H9 (cell line): Measurements from ENCODE around the gene PIAS1. TPM values are rescaled to one million over a fixed set of nuclear protein-coding genes. Genes with fewer than 3 reads are reported as not detected.

Experiments
- DNase-seq: peaks from one replicate; pipeline ENCODE4 v3.0.0-alpha.2; 2017
- H2AFZ ChIP-seq: one replicate; pipeline ENCODE4 v1.6.1; 2013; ENCODE audit warnings: mild to moderate bottlenecking, low read length, control low read depth, moderate library complexity
- H2AK5ac ChIP-seq: 2 replicates; pipeline ENCODE4 v1.6.1; 2013; ENCODE audit warnings: low read length, control low read depth, mixed read lengths; ENCODE audit not compliant: insufficient read length
- H2BK120ac ChIP-seq: one replicate; pipeline ENCODE4 v1.6.1; 2013; ENCODE audit warnings: low read depth, mild to moderate bottlenecking, low read length, control low read depth, inconsistent platforms; ENCODE audit not compliant: poor library complexity, severe bottlenecking
- H2BK12ac ChIP-seq: 2 replicates; pipeline ENCODE4 v1.6.1; 2013; ENCODE audit warnings: low read length, control low read depth, mixed read lengths, low read depth; ENCODE audit not compliant: insufficient read length
- H2BK15ac ChIP-seq: 2 replicates; pipeline ENCODE4 v1.6.1; 2013; ENCODE audit warnings: low read depth, low read length, control low read depth
- H2BK20ac ChIP-seq: one replicate; pipeline ENCODE4 v1.6.1; 2013; ENCODE audit warnings: low read depth, mild to moderate bottlenecking, low read length, control low read depth, inconsistent platforms; ENCODE audit not compliant: poor library complexity, severe bottlenecking
- H2BK5ac ChIP-seq: 2 replicates; pipeline ENCODE4 v1.6.1; 2013; ENCODE audit warnings: low read length, control low read depth, mixed read lengths; ENCODE audit not compliant: insufficient read length
- H3K14ac ChIP-seq: 2 replicates; pipeline ENCODE4 v1.6.1; 2013; ENCODE audit warnings: low read length, control low read depth; ENCODE audit not compliant: insufficient read depth
- H3K18ac ChIP-seq: 2 replicates; pipeline ENCODE4 v1.6.1; 2013; ENCODE audit warnings: low read depth, mild to moderate bottlenecking, mixed read lengths, low read length, control low read depth; ENCODE audit not compliant: insufficient read length
- H3K23ac ChIP-seq: 2 replicates; pipeline ENCODE4 v1.6.1; 2013; ENCODE audit warnings: low read length, control low read depth, mixed read lengths, low read depth; ENCODE audit not compliant: insufficient read length
- H3K23me2 ChIP-seq: 2 replicates; pipeline ENCODE4 v1.6.1; 2013; ENCODE audit warnings: low read depth, mild to moderate bottlenecking, mixed read lengths, low read length, control low read depth; ENCODE audit not compliant: insufficient read length, poor library complexity, severe bottlenecking
- H3K27ac ChIP-seq: 2 replicates; pipeline ENCODE4 v1.5.1; 2013; ENCODE audit warnings: low read length, control low read depth, mixed read lengths, low read depth; ENCODE audit not compliant: insufficient read length
- H3K27me3 ChIP-seq: 2 replicates; pipeline ENCODE4 v1.6.1; 2013; ENCODE audit warnings: low read length, control low read depth, inconsistent platforms; ENCODE audit not compliant: insufficient read depth
- H3K4ac ChIP-seq: 2 replicates; pipeline ENCODE4 v1.6.1; 2013; ENCODE audit warnings: low read depth, mild to moderate bottlenecking, control low read depth, inconsistent platforms, low read length, moderate library complexity
- H3K4me1 ChIP-seq: 2 replicates; pipeline ENCODE4 v1.6.1; 2013; ENCODE audit warnings: low read length, control low read depth, inconsistent platforms; ENCODE audit not compliant: insufficient read depth
- H3K4me2 ChIP-seq: 2 replicates; pipeline ENCODE4 v1.6.1; 2013; ENCODE audit warnings: low read length, control low read depth, mixed read lengths; ENCODE audit not compliant: insufficient read length, insufficient read depth
- H3K56ac ChIP-seq: 2 replicates; pipeline ENCODE4 v1.6.1; 2013; ENCODE audit warnings: low read depth, mild to moderate bottlenecking, mixed read lengths, low read length, control low read depth; ENCODE audit not compliant: insufficient read length
- H3K79me1 ChIP-seq: 2 replicates; pipeline ENCODE4 v1.6.1; 2013; ENCODE audit warnings: low read depth, mild to moderate bottlenecking, moderate library complexity, low read length, control low read depth, inconsistent platforms; ENCODE audit not compliant: insufficient read depth, poor library complexity, severe bottlenecking
- H3K79me2 ChIP-seq: 2 replicates; pipeline ENCODE4 v1.6.1; 2013; ENCODE audit warnings: low read length, control low read depth, inconsistent platforms; ENCODE audit not compliant: insufficient read depth
- H3K9ac ChIP-seq: 2 replicates; pipeline ENCODE4 v1.6.1; 2013; ENCODE audit warnings: low read length, control low read depth, mixed read lengths; ENCODE audit not compliant: insufficient read length; ENCODE audit errors: extremely low read depth
- H3K9me3 ChIP-seq: one replicate; pipeline ENCODE4 v1.6.1; 2013; ENCODE audit warnings: low read depth, low read length, inconsistent platforms; ENCODE audit not compliant: control insufficient read depth
- H3T11ph ChIP-seq: one replicate; pipeline ENCODE4 v1.6.1; 2013; ENCODE audit warnings: mild to moderate bottlenecking, low read length, control low read depth, inconsistent platforms
- H4K20me1 ChIP-seq: one replicate; pipeline ENCODE4 v1.6.1; 2013; ENCODE audit not compliant: control insufficient read depth, insufficient read length, insufficient read depth
- H4K5ac ChIP-seq: 2 replicates; pipeline ENCODE4 v1.6.1; 2013; ENCODE audit warnings: low read depth, mild to moderate bottlenecking, mixed read lengths, low read length, control low read depth; ENCODE audit not compliant: insufficient read length
- H4K8ac ChIP-seq: replicated peaks from 2 replicates; pipeline ENCODE4 v1.6.1; 2013; ENCODE audit warnings: low read length, control low read depth, mixed read lengths, low read depth; ENCODE audit not compliant: insufficient read length
- H4K91ac ChIP-seq: 2 replicates; pipeline ENCODE4 v1.6.1; 2013; ENCODE audit warnings: low read depth, mild to moderate bottlenecking, moderate library complexity, mixed read lengths, low read length, control low read depth; ENCODE audit not compliant: insufficient read length
- H3K27ac Mint-ChIP-seq, 3 experiments: 2 replicates in 2 of 3; 3 replicates in 1 of 3; pipeline ENCODE4 v1.8.0; 2020 to 2021; ENCODE audit warnings: mixed read lengths in 3 of 3, mild to moderate bottlenecking in 1 of 3, moderate library complexity in 1 of 3
- H3K27me3 Mint-ChIP-seq: 2 replicates; pipeline ENCODE4 v1.8.0; 2021; ENCODE audit warnings: low read depth, mild to moderate bottlenecking, moderate library complexity, mixed read lengths
- H3K36me3 Mint-ChIP-seq, 3 experiments: 2 replicates in 2 of 3; 3 replicates in 1 of 3; pipeline ENCODE4 v1.8.0; 2020 to 2021; ENCODE audit warnings: low read depth in 3 of 3, mixed read lengths in 3 of 3; ENCODE audit not compliant: insufficient read depth in 1 of 3
- H3K4me1 Mint-ChIP-seq, 2 experiments: 2 replicates each; pipeline ENCODE4 v1.8.0; 2020; ENCODE audit warnings: mixed read lengths in 2 of 2
- H3K4me3 Mint-ChIP-seq, 2 experiments: 2 replicates in 1 of 2; 3 replicates in 1 of 2; pipeline ENCODE4 v1.8.0; 2020 to 2021; ENCODE audit warnings: mild to moderate bottlenecking in 2 of 2, mixed read lengths in 2 of 2, moderate library complexity in 1 of 2
- H3K9me3 Mint-ChIP-seq, 2 experiments: 2 replicates in 1 of 2; 3 replicates in 1 of 2; pipeline ENCODE4 v1.8.0; 2020; ENCODE audit warnings: mild to moderate bottlenecking in 2 of 2, mixed read lengths in 2 of 2, moderate library complexity in 1 of 2
- WGBS: extraction: QIAGEN DNeasy Blood & Tissue Kit; methylation state at CpG from one replicate; pipeline ENCODE4 v1.1.7; 2013; ENCODE audit warnings: missing lambda C conversion rate, low lambda C conversion rate, mixed read lengths; ENCODE audit not compliant: insufficient read length; ENCODE audit errors: extremely low coverage; 5-methylcytosine and 5-hydroxymethylcytosine counted together
- total RNA-seq: library from RNA; stranded (reverse); gene quantifications from 2 replicates; pipeline ENCODE4 v1.2.1, GENCODE V29; 2021
- TF ChIP-seq, protein P1 (sequence below): fragments of 200-600 bp; sonication (generic); conservative IDR thresholded peaks from 3 replicates; pipeline ENCODE4 v1.8.0; 2021; ENCODE audit warnings: antibody characterized with exemption, mild to moderate bottlenecking

PIAS1 gene
- total RNA-seq, 1 experiment from 2014 or later, result 31.1 TPM

DNA sequence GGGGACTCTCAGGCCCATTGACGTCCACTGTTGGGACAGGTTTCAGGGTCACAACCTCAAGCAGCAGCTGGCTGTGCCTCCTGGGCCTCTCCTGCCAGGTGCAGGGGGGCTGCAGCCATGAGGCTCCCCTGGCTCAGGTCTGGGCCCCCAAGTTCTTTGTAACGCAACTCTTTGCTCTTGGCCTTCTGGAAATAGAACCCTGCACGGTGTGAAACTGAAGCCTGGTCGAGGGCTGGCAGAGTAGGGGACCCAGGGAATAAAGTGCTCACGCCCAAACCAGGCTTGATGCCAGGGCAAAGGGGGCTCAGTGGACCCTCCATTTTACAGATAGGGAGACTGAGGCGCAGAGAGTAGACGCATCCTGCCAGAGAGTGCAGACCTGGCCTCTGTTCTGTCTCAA lies 150.2 kb downstream of the PIAS1 start:
- WGBS, result no CpG with 5 or more reads among the region's 7 CpGs
- no peak overlapping the region for H3K27ac Mint-ChIP-seq
- no peak overlapping the region for H3K27ac ChIP-seq

More for the DNA sequence above, 150.2 kb downstream of the PIAS1 start:
- no peak overlapping the region for H2BK120ac ChIP-seq
- H2BK20ac ChIP-seq, result no peak overlapping the region
- peaks cover 11% of the 10 kb centered on the region for H3K4me1 ChIP-seq
- Mint-ChIP-seq H3K27me3 (no peaks in the 10 kb centered on the region; the same call in 1 of the 2 replicates), H3K4me3 (no peak overlapping the region), H3K4me1 (peaks cover 39 to 55% of the 10 kb centered on the region in 2 experiments), H3K9me3 (no peaks in the 10 kb centered on the region), H3K36me3 (peaks cover 3 to 8% (median 8%) of the 10 kb centered on the region in 3 experiments; a peak in 3 of 7 replicates)
- no peaks in the 10 kb centered on the region for H3K79me1 ChIP-seq
- H3K4me2 ChIP-seq, result no peak overlapping the region
- no peak overlapping the region for H2BK5ac ChIP-seq
- no peak overlapping the region for H4K91ac ChIP-seq
- no peak overlapping the region for H3K56ac ChIP-seq
- no peaks in the 10 kb centered on the region for H4K20me1 ChIP-seq
- H3K23ac ChIP-seq, result no peak overlapping the region
- H3K18ac ChIP-seq, result no peak overlapping the region
- no peak overlapping the region for H2AFZ ChIP-seq
- H3K9me3 ChIP-seq, result no peaks in the 10 kb centered on the region
- H4K8ac ChIP-seq, result no peak overlapping the region
- H2BK12ac ChIP-seq, result no peak overlapping the region
- no peaks in the 10 kb centered on the region for H3K23me2 ChIP-seq
- H3K4ac ChIP-seq, result no peak overlapping the region
- TF ChIP-seq, protein P1, sequence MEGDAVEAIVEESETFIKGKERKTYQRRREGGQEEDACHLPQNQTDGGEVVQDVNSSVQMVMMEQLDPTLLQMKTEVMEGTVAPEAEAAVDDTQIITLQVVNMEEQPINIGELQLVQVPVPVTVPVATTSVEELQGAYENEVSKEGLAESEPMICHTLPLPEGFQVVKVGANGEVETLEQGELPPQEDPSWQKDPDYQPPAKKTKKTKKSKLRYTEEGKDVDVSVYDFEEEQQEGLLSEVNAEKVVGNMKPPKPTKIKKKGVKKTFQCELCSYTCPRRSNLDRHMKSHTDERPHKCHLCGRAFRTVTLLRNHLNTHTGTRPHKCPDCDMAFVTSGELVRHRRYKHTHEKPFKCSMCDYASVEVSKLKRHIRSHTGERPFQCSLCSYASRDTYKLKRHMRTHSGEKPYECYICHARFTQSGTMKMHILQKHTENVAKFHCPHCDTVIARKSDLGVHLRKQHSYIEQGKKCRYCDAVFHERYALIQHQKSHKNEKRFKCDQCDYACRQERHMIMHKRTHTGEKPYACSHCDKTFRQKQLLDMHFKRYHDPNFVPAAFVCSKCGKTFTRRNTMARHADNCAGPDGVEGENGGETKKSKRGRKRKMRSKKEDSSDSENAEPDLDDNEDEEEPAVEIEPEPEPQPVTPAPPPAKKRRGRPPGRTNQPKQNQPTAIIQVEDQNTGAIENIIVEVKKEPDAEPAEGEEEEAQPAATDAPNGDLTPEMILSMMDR, result no peak
- no peak overlapping the region for H2BK15ac ChIP-seq
- no peak overlapping the region for H3K9ac ChIP-seq
- H3K27me3 ChIP-seq, result no peaks in the 10 kb centered on the region
- no peak overlapping the region for H3T11ph ChIP-seq
- H4K5ac ChIP-seq, result no peak overlapping the region
- H3K79me2 ChIP-seq, result no peaks in the 10 kb centered on the region
- no peak overlapping the region for H3K14ac ChIP-seq
- DNase-seq, result no peak
- H2AK5ac ChIP-seq, result no peak overlapping the region
